Bronchial epithelial cell (primary cell): ENCODE measurements around the gene SAMD1. TPM values are rescaled to one million over a fixed set of nuclear protein-coding genes. Genes with fewer than 3 reads are reported as not detected.

Source experiments
- DNase-seq: peaks from one replicate; pipeline ENCODE4 v3.0.0-alpha.2; 2010; ENCODE audit warnings: low read depth
- FAIRE-seq: peaks from 2 replicates; lab custom pipeline; 2011; peaks lifted over from hg19 to GRCh38; lab: Jason Lieb, UNC
- H3K27me3 ChIP-seq: 2 replicates; pipeline ENCODE4 v1.5.1; 2011; ENCODE audit warnings: low read length; ENCODE audit not compliant: control insufficient read depth, insufficient read depth
- H3K36me3 ChIP-seq: 2 replicates; pipeline ENCODE4 v1.5.1; 2011; ENCODE audit warnings: low read length; ENCODE audit not compliant: control insufficient read depth, insufficient read depth
- H3K4me3 ChIP-seq: 2 replicates; pipeline ENCODE4 v1.5.1; 2011; ENCODE audit warnings: mild to moderate bottlenecking, low read depth, low read length, control low read depth
- total RNA-seq: library from RNA; depleted of rRNA; stranded (reverse); fragments of >200 nt; gene quantifications from 2 replicates; pipeline ENCODE4 v1.2.1, GENCODE V29; 2014
- TF ChIP-seq, protein P1 (sequence below): IDR thresholded peaks from 2 replicates; pipeline ENCODE4 v1.5.1; 2011; ENCODE audit warnings: mild to moderate bottlenecking, moderate library complexity, low read length, control low read depth, inconsistent platforms; ENCODE audit not compliant: insufficient read depth, severe bottlenecking

Gene SAMD1
- total RNA-seq, 1 donor from 2014 or later: 16.8 TPM

DNA sequence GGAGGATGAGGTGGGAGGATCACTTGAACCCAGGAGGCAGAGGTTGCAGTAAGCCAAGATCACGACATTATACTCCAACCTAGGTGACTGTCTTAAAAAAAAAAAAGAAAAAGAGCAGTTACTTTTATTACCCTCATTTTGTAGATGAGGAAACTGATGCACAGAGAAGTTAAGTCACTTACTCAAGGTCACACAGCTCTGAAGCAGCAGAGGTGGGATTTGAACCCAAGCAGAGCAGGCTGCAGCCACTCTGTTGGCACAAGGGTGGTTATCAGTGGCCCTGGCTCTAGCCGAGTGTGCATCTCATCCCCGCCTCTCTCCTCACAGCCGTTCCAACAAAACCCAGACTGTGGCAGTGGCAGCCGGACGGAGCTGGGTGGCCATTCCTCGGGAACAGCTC, 51.4 kb downstream of the SAMD1 start:
- TF ChIP-seq, protein P1, sequence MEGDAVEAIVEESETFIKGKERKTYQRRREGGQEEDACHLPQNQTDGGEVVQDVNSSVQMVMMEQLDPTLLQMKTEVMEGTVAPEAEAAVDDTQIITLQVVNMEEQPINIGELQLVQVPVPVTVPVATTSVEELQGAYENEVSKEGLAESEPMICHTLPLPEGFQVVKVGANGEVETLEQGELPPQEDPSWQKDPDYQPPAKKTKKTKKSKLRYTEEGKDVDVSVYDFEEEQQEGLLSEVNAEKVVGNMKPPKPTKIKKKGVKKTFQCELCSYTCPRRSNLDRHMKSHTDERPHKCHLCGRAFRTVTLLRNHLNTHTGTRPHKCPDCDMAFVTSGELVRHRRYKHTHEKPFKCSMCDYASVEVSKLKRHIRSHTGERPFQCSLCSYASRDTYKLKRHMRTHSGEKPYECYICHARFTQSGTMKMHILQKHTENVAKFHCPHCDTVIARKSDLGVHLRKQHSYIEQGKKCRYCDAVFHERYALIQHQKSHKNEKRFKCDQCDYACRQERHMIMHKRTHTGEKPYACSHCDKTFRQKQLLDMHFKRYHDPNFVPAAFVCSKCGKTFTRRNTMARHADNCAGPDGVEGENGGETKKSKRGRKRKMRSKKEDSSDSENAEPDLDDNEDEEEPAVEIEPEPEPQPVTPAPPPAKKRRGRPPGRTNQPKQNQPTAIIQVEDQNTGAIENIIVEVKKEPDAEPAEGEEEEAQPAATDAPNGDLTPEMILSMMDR: no peak
- Histone ChIP-seq H3K27me3 (no peaks in the 10 kb centered on the region), H3K36me3 (no peaks in the 10 kb centered on the region), H3K4me3 (no peak overlapping the region)
- DNase-seq (no peak), FAIRE-seq (no peak)

Other genes starting within 250 kb of the SAMD1 start
- 0.53 TPM in 1 of 2 replicates, not detected in the other for gene NANOS3, start 213.6 kb downstream of the SAMD1 start, total RNA-seq
- gene BRME1, start 184.6 kb downstream of the SAMD1 start, total RNA-seq: 0.26 and 0.77 TPM in 2 replicates
- 6.8 and 11.3 TPM in 2 replicates for gene CC2D1A, start 184.6 kb downstream of the SAMD1 start, total RNA-seq
- 0.38 TPM in 1 of 2 replicates, not detected in the other for gene PODNL1, start 152.3 kb downstream of the SAMD1 start, total RNA-seq
- gene DCAF15, start 138.2 kb downstream of the SAMD1 start, total RNA-seq: 6.3 and 8.2 TPM in 2 replicates
- 0.79 and 2.2 TPM in 2 replicates for gene RFX1, start 84.4 kb downstream of the SAMD1 start, total RNA-seq
- not detected in 2 replicates for gene RLN3, start 62.6 kb downstream of the SAMD1 start, total RNA-seq
- gene IL27RA, start 59.0 kb downstream of the SAMD1 start, total RNA-seq: 0.26 TPM in 2 replicates
- not detected in 2 replicates for gene PALM3, start 28.7 kb downstream of the SAMD1 start, total RNA-seq
- gene MISP3, start 18.0 kb downstream of the SAMD1 start, total RNA-seq: 0.26 and 1.4 TPM in 2 replicates
- not detected in 2 replicates for gene C19orf67, start 5.0 kb downstream of the SAMD1 start, total RNA-seq
- gene PRKACA, start 27.0 kb upstream of the SAMD1 start, total RNA-seq: 13.7 and 13.8 TPM in 2 replicates
- 0.26 and 0.53 TPM in 2 replicates for gene ASF1B, start 45.8 kb upstream of the SAMD1 start, total RNA-seq
- 2.1 and 5.9 TPM in 2 replicates for gene ADGRL1, start 115.4 kb upstream of the SAMD1 start, total RNA-seq